Measurements from ENCODE around the gene TYW5.

TYW5 gene

GRCh38 chr2:199973703-199974102 is 18.4 kb upstream of the TYW5 start:
- DNase-seq = no peak

GRCh38 chr2:199972088-199972626 is 16.9 kb upstream of the TYW5 start:
- no peak for DNase-seq

GRCh38 chr2:199968126-199968525 is 12.8 kb upstream of the TYW5 start:
- no peak for DNase-seq

- DNase-seq = no peak
These were observed 11.7 kb upstream of the TYW5 start for GRCh38 chr2:199966976-199967375.

GRCh38 chr2:199966405-199966804 is 11.1 kb upstream of the TYW5 start:
- DNase-seq = no peak

- no peak for DNase-seq
These were observed 6.9 kb upstream of the TYW5 start for GRCh38 chr2:199962203-199962602.

- no peak for DNase-seq
These were observed 2.7 kb upstream of the TYW5 start for GRCh38 chr2:199958014-199958413.

- no peak for DNase-seq
These were observed 730 bp upstream of the TYW5 start for GRCh38 chr2:199956062-199956380.

- no peak for DNase-seq
These were observed 318 bp downstream of the TYW5 start for GRCh38 chr2:199955007-199955338.

GRCh38 chr2:199951023-199951422 is 4.3 kb downstream of the TYW5 start:
- DNase-seq = no peak

- DNase-seq = no peak
These were observed 4.9 kb downstream of the TYW5 start for GRCh38 chr2:199950396-199950795.

- no peak for DNase-seq
These were observed 8.5 kb downstream of the TYW5 start for GRCh38 chr2:199946836-199947235.

GRCh38 chr2:199946196-199946595 is 9.1 kb downstream of the TYW5 start:
- DNase-seq = no peak

GRCh38 chr2:199943373-199943772 is 11.9 kb downstream of the TYW5 start:
- DNase-seq = no peak

GRCh38 chr2:199940373-199940772 is 14.9 kb downstream of the TYW5 start:
- DNase-seq = no peak

GRCh38 chr2:199936554-199936953 is 18.7 kb downstream of the TYW5 start:
- no peak for DNase-seq

- DNase-seq = no peak
These were observed 21.8 kb downstream of the TYW5 start for GRCh38 chr2:199933466-199933865.

- no peak for DNase-seq
These were observed 22.9 kb downstream of the TYW5 start for GRCh38 chr2:199932312-199932855.

GRCh38 chr2:199929262-199929661 is 26.0 kb downstream of the TYW5 start:
- no peak for DNase-seq

GRCh38 chr2:199928626-199929025 is 26.7 kb downstream of the TYW5 start:
- no peak for DNase-seq

- no peak for DNase-seq
These were observed 27.1 kb downstream of the TYW5 start for GRCh38 chr2:199928226-199928625.

- no peak for DNase-seq
These were observed 28.5 kb downstream of the TYW5 start for GRCh38 chr2:199926806-199927205.

- no peak for DNase-seq
These were observed 31.4 kb downstream of the TYW5 start for GRCh38 chr2:199923924-199924323.

GRCh38 chr2:199922856-199923255 is 32.4 kb downstream of the TYW5 start:
- DNase-seq = no peak

GRCh38 chr2:199916980-199917379 is 38.3 kb downstream of the TYW5 start:
- DNase-seq = no peak

Data from activated T-cell treated with anti-CD3 and anti-CD28 coated beads, Interleukin-2, amount 50 U/mL, for 1 hour (primary cell).